Osteocyte (in vitro differentiated cells): ENCODE data around the gene CASTOR1. TPM values are rescaled to one million over a fixed set of nuclear protein-coding genes. Genes with fewer than 3 reads are reported as not detected.

Experiments used
- DNase-seq: peaks from one replicate; pipeline ENCODE4 v3.0.0; 2021; ENCODE audit warnings: mixed read lengths; ENCODE audit not compliant: unreplicated experiment; ENCODE audit errors: extremely low spot score
- H3K27ac Mint-ChIP-seq: one replicate; pipeline ENCODE4 v1.8.0; 2021; ENCODE audit warnings: mild to moderate bottlenecking, mixed read lengths; ENCODE audit not compliant: unreplicated experiment
- H3K27me3 Mint-ChIP-seq: one replicate; pipeline ENCODE4 v1.8.0; 2021; ENCODE audit warnings: mixed read lengths; ENCODE audit not compliant: unreplicated experiment
- H3K36me3 Mint-ChIP-seq: one replicate; pipeline ENCODE4 v1.8.0; 2021; ENCODE audit warnings: mixed read lengths; ENCODE audit not compliant: unreplicated experiment
- H3K4me1 Mint-ChIP-seq: one replicate; pipeline ENCODE4 v1.8.0; 2021; ENCODE audit warnings: mixed read lengths; ENCODE audit not compliant: unreplicated experiment
- H3K4me3 Mint-ChIP-seq: one replicate; pipeline ENCODE4 v1.8.0; 2021; ENCODE audit warnings: mild to moderate bottlenecking, moderate library complexity, mixed read lengths; ENCODE audit not compliant: unreplicated experiment
- H3K9me3 Mint-ChIP-seq: one replicate; pipeline ENCODE4 v1.8.0; 2021; ENCODE audit warnings: mixed read lengths; ENCODE audit not compliant: unreplicated experiment
- CTCF ChIP-seq: fragments of 200-600 bp; sonication (generic); IDR thresholded peaks from 2 replicates; pipeline ENCODE4 v1.5.0; 2021; ENCODE audit warnings: antibody characterized with exemption, mild to moderate bottlenecking, moderate library complexity
- total RNA-seq: library from RNA; stranded (reverse); gene quantifications from 2 replicates; pipeline ENCODE4 v1.2.1, GENCODE V29; 2021

Gene CASTOR1
- total RNA-seq, 1 donor from 2014 or later, result 12.2 TPM

GRCh38 chr22:30239488-30240405 is 49.6 kb downstream of the CASTOR1 start:
- Mint-ChIP-seq H3K36me3 (peaks cover 5% of the 10 kb centered on the region), H3K9me3 (no peaks in the 10 kb centered on the region), H3K4me1 (peaks cover 81% of the 10 kb centered on the region), H3K27me3 (no peaks in the 10 kb centered on the region), H3K27ac (peak overlapping the region; percentile 88), H3K4me3 (no peak overlapping the region)
- DNase-seq, result no peak
- no peak for TF ChIP-seq CTCF

- H3K4me1 Mint-ChIP-seq, result peaks cover 78% of the 10 kb centered on the region
Observed at GRCh38 chr22:30238661-30239487, 50.4 kb downstream of the CASTOR1 start.

GRCh38 chr22:30238136-30238535 is 51.2 kb downstream of the CASTOR1 start:
- no peak for TF ChIP-seq CTCF
- Mint-ChIP-seq H3K4me3 (no peak overlapping the region), H3K4me1 (peaks cover 80% of the 10 kb centered on the region), H3K9me3 (no peaks in the 10 kb centered on the region), H3K27ac (peak overlapping the region; percentile 88), H3K36me3 (peaks cover 3% of the 10 kb centered on the region), H3K27me3 (no peaks in the 10 kb centered on the region)
- DNase-seq, result no peak

More at GRCh38 chr22:30238661-30239487, 50.4 kb downstream of the CASTOR1 start:
- H3K36me3 Mint-ChIP-seq, result peaks cover 3% of the 10 kb centered on the region
- no peak for TF ChIP-seq CTCF
- peak overlapping the region; percentile 88 for H3K27ac Mint-ChIP-seq
- H3K9me3 Mint-ChIP-seq, result no peaks in the 10 kb centered on the region
- no peaks in the 10 kb centered on the region for H3K27me3 Mint-ChIP-seq
- H3K4me3 Mint-ChIP-seq, result no peak overlapping the region
- DNase-seq, result no peak

- H3K9me3 Mint-ChIP-seq, result no peaks in the 10 kb centered on the region
- H3K4me3 Mint-ChIP-seq, result no peak overlapping the region
- no peak for DNase-seq
- H3K4me1 Mint-ChIP-seq, result peaks cover 70% of the 10 kb centered on the region
- TF ChIP-seq CTCF, result no peak
- H3K27ac Mint-ChIP-seq, result peak overlapping the region; percentile 90
- no peaks in the 10 kb centered on the region for H3K36me3 Mint-ChIP-seq
- H3K27me3 Mint-ChIP-seq, result no peaks in the 10 kb centered on the region
Observed at GRCh38 chr22:30236875-30237274, 52.4 kb downstream of the CASTOR1 start.
